ENCODE data around the gene FDXR.

Gene FDXR

GRCh38 chr17:74883241-74883745 lies 10.5 kb upstream of the FDXR start:
- DNase-seq (ENCODE audit: low read depth in 1 of 2, low spot score in 1 of 2), result peak in 1 of 2 experiments; percentile 23
- no peak overlapping the region for H3K27ac ChIP-seq (replicated peaks)
- TF ChIP-seq POLR2AphosphoS5 (IDR thresholded peaks at IDR 0.05; ENCODE audit: low read depth) (no peak), SPI1 (IDR thresholded peaks at IDR 0.05; ENCODE audit: borderline replicate concordance, low read depth) (no peak), CTCF (IDR thresholded peaks at IDR 0.05; ENCODE audit: insufficient read depth, low read length) (no peak), REST (IDR thresholded peaks at IDR 0.05; ENCODE audit: insufficient replicate concordance, low read depth) (no peak)
- H3K4me3 ChIP-seq (replicated peaks; ENCODE audit: insufficient read depth, low read length), result no peak overlapping the region
- no peaks in the 10 kb centered on the region for H3K27me3 ChIP-seq (ENCODE audit: insufficient read depth, poor library complexity, severe bottlenecking)

- Histone ChIP-seq H3K27me3 (ENCODE audit: insufficient read depth, poor library complexity, severe bottlenecking) (no peaks in the 10 kb centered on the region), H3K4me3 (replicated peaks; ENCODE audit: insufficient read depth, low read length) (no peak overlapping the region), H3K27ac (replicated peaks) (no peak overlapping the region)
- TF ChIP-seq REST (IDR thresholded peaks at IDR 0.05; ENCODE audit: insufficient replicate concordance, low read depth) (no peak), POLR2AphosphoS5 (IDR thresholded peaks at IDR 0.05; ENCODE audit: low read depth) (no peak), GABPA (IDR thresholded peaks at IDR 0.05; ENCODE audit: low read depth) (no peak), CTCF (IDR thresholded peaks at IDR 0.05; ENCODE audit: insufficient read depth, low read length) (no peak), SPI1 (IDR thresholded peaks at IDR 0.05; ENCODE audit: borderline replicate concordance, low read depth) (no peak)
- no peak for DNase-seq (ENCODE audit: low read depth in 1 of 2, low spot score in 1 of 2)
These were observed 9.9 kb upstream of the FDXR start for GRCh38 chr17:74882517-74883240.

GRCh38 chr17:74881073-74881472 lies 8.3 kb upstream of the FDXR start:
- no peak for DNase-seq (ENCODE audit: low read depth in 1 of 2, low spot score in 1 of 2)
- no peak overlapping the region for H3K27ac ChIP-seq (replicated peaks)
- H3K27me3 ChIP-seq (ENCODE audit: insufficient read depth, poor library complexity, severe bottlenecking), result no peaks in the 10 kb centered on the region

More at GRCh38 chr17:74881073-74881472, 8.3 kb upstream of the FDXR start:
- H3K4me3 ChIP-seq (replicated peaks; ENCODE audit: insufficient read depth, low read length), result no peak overlapping the region
- TF ChIP-seq REST (IDR thresholded peaks at IDR 0.05; ENCODE audit: insufficient replicate concordance, low read depth) (no peak), POLR2AphosphoS5 (IDR thresholded peaks at IDR 0.05; ENCODE audit: low read depth) (no peak), CTCF (IDR thresholded peaks at IDR 0.05; ENCODE audit: insufficient read depth, low read length) (no peak), GABPA (IDR thresholded peaks at IDR 0.05; ENCODE audit: low read depth) (no peak), SPI1 (IDR thresholded peaks at IDR 0.05; ENCODE audit: borderline replicate concordance, low read depth) (no peak)
